NCI-H2196 (cell line): ENCODE data around the gene CCDC122.

Source experiments
- DNase-seq: peaks from one replicate; lab custom pipeline; 2025; ENCODE audit not compliant: unreplicated experiment; lab: John Stamatoyannopoulos, UW

The CCDC122 gene

GRCh38 chr13:43878892-43879754 is at the start of gene CCDC122:
TSS of gene CCDC122 (minus strand) at chr13:43879740. CDS start at chr13:43869376, 10,364 bp downstream.
- DNase-seq = peak; percentile 36

- DNase-seq = no peak
Measured at GRCh38 chr13:43924549-43925245, 45.2 kb upstream of the CCDC122 start.

GRCh38 chr13:43920965-43921674 is 41.6 kb upstream of the CCDC122 start:
- no peak for DNase-seq

- DNase-seq = no peak
Measured at GRCh38 chr13:43918636-43919035, 39.1 kb upstream of the CCDC122 start.

GRCh38 chr13:43916828-43917227 is 37.3 kb upstream of the CCDC122 start:
- DNase-seq = no peak

GRCh38 chr13:43915451-43915850 is 35.9 kb upstream of the CCDC122 start:
- DNase-seq = no peak

GRCh38 chr13:43911871-43912270 is 32.3 kb upstream of the CCDC122 start:
- DNase-seq = no peak

GRCh38 chr13:43911278-43911677 is 31.7 kb upstream of the CCDC122 start:
- no peak for DNase-seq

- no peak for DNase-seq
Measured at GRCh38 chr13:43910856-43911255, 31.3 kb upstream of the CCDC122 start.

- peak; percentile 55 for DNase-seq
Measured at GRCh38 chr13:43908156-43909126, 28.9 kb upstream of the CCDC122 start.

- DNase-seq = peak; percentile 36
Measured at GRCh38 chr13:43905435-43906031, 26.0 kb upstream of the CCDC122 start.

GRCh38 chr13:43895940-43896339 is 16.4 kb upstream of the CCDC122 start:
- DNase-seq = no peak

GRCh38 chr13:43894438-43894837 is 14.9 kb upstream of the CCDC122 start:
- no peak for DNase-seq

- DNase-seq = no peak
Measured at GRCh38 chr13:43884222-43884621, 4.7 kb upstream of the CCDC122 start.

GRCh38 chr13:43883631-43884030 is 4.1 kb upstream of the CCDC122 start:
- no peak for DNase-seq

GRCh38 chr13:43881580-43881979 is 2.0 kb upstream of the CCDC122 start:
- no peak for DNase-seq

GRCh38 chr13:43880926-43881325 is 1.4 kb upstream of the CCDC122 start:
- DNase-seq = no peak

GRCh38 chr13:43880214-43880855 is 795 bp upstream of the CCDC122 start:
- DNase-seq = no peak

- peak; percentile 30 for DNase-seq
Measured at GRCh38 chr13:43879755-43880181, 228 bp upstream of the CCDC122 start, which contains the start of gene LACC1. TSS of gene LACC1 (plus strand) at chr13:43879904. CDS start at chr13:43880986, 1,082 bp downstream.
